Right ventricle myocardium inferior (tissue), 1 donor: ENCODE data around the gene IPPK. TPM values are rescaled to one million over a fixed set of nuclear protein-coding genes. Genes with fewer than 3 reads are reported as not detected.

ENCODE experiments used
- ATAC-seq: fragments of 200-7000 bp; cut with Tn5 transposase; one replicate; pipeline ENCODE4 v1.9.1; 2020; ENCODE audit warnings: mild to moderate bottlenecking, moderate library complexity
- DNase-seq: peaks from one replicate; pipeline ENCODE4 v3.0.0; 2021; ENCODE audit errors: missing footprints
- intact Hi-C: fragments of 100-400 bp; cut with DNase I; formaldehyde crosslinking; loops from one replicate; pipeline ENCODE4 v1.11.0; 2022
- total RNA-seq: library from RNA; stranded (reverse); fragmentation: NEBNext Ultra II Directional; extraction: Animal tissue kit (Norgen Biotek cat#: 25700); gene quantifications from one replicate; pipeline ENCODE4 v1.2.1, GENCODE V29; 2021
- donor health status: DM: no; HTN: yes; CAD: no; lungs with severe emphysema.

Gene IPPK
- total RNA-seq, 1 donor from 2014 or later = 5.9 TPM

GRCh38 chr9:92661127-92661526, 8.8 kb downstream of the IPPK start:
- no peak for ATAC-seq
- intact Hi-C loops = no loop called here
- DNase-seq = no peak

- no peak for ATAC-seq
- intact Hi-C loops = no loop called here
- no peak for DNase-seq
Observed at GRCh38 chr9:92660266-92660665, 9.7 kb downstream of the IPPK start.

- intact Hi-C loops = no loop called here
- DNase-seq (no peak), ATAC-seq (no peak)
Observed at GRCh38 chr9:92659601-92660000, 10.3 kb downstream of the IPPK start.

- intact Hi-C loops = no loop called here
- ATAC-seq (no peak), DNase-seq (no peak)
Observed at GRCh38 chr9:92658611-92659010, 11.3 kb downstream of the IPPK start.

DNA sequence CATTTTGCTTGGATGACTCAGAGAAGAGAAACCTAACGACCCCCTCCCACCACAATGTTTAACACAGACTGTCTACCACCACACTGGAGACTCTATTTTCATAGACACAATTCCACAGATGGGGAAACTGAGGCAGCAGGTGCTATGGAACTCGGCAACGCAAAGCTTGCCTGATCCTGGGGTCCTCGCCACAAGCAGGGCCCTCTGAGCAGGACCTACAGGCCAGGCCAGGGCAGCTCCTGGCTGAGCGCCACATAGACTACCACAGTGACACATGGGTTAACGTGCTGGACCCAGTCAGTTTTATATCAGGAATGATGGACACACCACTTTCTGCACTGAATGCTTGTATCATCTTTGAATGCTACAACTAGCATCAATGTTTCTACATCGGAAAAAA, 11.8 kb downstream of the IPPK start:
- intact Hi-C loops = no loop called here
- ATAC-seq = no peak
- no peak for DNase-seq

- DNase-seq (no peak), ATAC-seq (no peak)
- intact Hi-C loops = no loop called here
Observed at GRCh38 chr9:92657296-92658094, 12.4 kb downstream of the IPPK start.

DNA sequence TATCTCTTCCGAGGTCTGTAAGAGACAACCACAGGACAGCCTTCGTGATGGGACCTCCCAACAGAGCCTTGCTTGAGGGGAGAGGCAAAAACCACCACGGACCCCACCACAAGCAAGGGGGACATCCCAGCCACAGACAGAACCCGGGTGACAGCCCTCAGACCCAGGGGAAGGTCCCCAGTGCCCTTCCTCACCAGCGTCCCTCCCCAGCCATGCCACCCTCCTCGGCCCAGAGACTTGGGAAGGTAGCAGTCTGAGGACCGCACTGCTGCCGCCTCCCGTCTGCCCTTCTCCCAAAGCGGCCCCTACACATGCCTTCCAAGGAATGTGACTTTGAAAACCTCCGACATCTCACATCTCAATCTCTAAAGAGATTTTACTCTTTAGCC, 13.4 kb downstream of the IPPK start:
- ATAC-seq = no peak
- DNase-seq = no peak
- intact Hi-C loops = no loop called here

- no peak for DNase-seq
- intact Hi-C loops = no loop called here
- ATAC-seq = no peak
Observed at GRCh38 chr9:92655896-92656536, 13.9 kb downstream of the IPPK start.

GRCh38 chr9:92655366-92655765, 14.6 kb downstream of the IPPK start:
- no peak for ATAC-seq
- intact Hi-C loops = no loop called here
- DNase-seq = no peak

DNA sequence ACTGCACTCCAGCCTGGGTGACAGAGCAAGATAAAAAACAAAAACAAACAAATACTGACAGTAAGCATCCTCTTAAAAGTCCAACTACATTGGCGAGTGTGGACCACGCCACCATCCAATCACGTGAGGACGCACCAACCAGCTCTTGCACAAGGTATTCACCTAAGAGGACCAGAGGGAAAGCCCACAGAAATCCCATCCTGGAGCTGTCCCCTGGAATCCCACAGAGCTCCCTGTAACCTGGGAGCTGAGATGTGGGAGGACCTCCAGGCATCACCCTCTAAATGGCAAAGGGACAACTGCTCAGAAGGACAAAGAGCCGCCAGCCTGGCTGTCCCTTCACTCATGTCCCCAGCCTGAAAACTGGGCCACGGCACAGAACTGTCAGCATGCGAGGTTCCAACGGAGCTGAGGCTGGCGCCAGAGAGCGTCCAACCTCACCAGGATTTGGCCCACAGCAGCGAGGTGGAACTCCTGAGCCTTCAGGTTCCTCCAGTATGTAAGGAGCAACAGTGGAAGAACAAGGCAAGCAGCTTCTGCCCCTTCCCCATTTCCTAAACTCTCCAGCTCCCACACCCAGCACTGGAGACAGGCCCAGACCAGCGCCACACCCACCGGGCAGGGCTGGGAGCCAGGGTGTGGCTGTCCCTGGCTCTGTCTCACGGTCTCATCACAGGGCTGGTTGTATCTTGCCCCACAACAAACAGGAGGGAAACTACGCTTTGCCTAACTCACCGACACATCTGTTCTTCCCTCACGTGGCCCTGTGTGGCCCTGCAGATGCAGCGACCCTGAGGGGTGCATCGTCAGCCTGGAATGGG, 15.2 kb downstream of the IPPK start:
- ATAC-seq (no peak), DNase-seq (no peak)
- intact Hi-C loops = no loop called here

GRCh38 chr9:92652461-92652860, 17.5 kb downstream of the IPPK start:
- intact Hi-C loops = no loop called here
- no peak for ATAC-seq

DNA sequence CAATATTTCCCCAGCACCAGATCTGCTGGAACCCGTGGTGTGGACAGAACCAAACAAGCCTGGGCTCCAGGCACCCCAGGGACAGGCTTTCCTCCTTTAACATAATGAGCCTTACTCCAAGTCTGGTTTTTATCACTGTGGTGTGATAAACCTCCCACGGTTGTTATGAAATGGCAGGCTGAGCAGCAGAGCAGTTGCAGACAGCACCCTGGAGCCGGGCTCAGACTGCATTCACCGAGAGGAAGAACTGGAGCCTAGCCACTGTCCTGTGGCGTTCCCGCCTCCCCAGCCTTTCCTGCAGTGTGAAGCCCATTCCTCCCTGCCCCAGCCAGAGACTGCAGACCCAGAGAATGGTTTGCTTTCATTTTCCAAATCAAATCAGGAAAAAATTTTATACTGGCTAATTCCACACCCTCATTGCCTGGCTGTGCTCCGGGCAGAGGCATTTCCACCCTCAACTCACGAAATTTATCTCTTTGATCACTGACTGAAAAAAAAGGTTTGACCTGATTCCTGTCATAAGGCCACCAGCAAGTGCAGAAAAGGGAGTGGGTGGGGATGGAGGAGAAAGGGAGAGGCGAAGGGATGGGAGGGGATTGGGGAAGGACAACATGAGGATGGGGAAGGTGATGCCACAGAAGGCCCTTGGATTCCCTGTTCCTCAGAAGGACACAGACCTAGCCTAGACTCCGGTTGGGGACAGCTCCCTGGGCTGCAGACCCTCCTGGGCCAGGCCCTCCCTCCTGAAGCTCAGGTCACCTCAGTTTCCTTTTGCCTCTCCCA, 18.9 kb downstream of the IPPK start:
- peak; percentile 91 for ATAC-seq
- DNase-seq = peak; percentile 82
- intact Hi-C loops = no loop called here

More at GRCh38 chr9:92652461-92652860, 17.5 kb downstream of the IPPK start:
- DNase-seq = no peak

DNA sequence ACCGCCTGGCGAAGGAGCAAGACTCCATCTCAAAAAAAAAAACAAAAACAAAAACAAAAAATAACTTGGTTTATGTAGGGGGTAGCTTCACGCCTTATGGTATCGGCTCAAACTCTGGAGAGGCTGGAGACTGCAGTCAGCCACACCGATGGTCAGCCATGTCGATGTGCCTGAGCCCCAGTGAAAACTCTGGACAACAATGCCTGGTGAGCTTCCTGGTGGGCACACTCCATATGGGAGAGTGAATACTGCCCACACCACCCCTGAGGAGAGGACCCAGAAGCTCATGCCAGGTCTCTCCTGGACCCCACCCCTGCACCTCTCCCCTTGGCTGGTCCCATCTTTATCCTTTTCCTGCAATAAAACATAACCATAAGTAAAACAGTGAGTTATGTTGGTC, 19.6 kb downstream of the IPPK start:
- intact Hi-C loops = no loop called here
- DNase-seq (no peak), ATAC-seq (peak; percentile 0)

DNA sequence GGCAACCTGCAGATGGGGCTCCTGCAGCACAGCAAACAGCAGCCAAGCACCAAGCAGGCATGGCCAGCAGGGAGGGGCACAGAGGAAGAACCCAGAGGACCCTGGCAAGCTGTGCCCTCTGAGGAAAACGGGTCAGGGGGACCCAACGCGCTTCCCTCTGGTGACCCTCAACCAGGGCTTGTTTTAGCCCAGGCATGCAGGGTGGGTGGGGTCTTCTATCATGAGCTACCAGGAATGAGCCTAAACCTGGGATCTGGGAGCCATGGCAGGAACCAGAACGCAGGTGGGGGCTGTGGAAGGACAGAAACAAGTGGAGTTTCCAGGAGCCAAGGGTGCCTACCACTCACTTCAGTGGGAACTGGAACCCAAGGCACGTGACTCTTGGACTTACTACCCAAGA, 20.9 kb downstream of the IPPK start:
- no peak for ATAC-seq
- DNase-seq = no peak
- intact Hi-C loops = no loop called here

- DNase-seq (no peak), ATAC-seq (no peak)
- intact Hi-C loops = no loop called here
Observed at GRCh38 chr9:92648474-92648971, 21.4 kb downstream of the IPPK start.

GRCh38 chr9:92647671-92648473, 22.1 kb downstream of the IPPK start:
- ATAC-seq = no peak
- no peak for DNase-seq
- intact Hi-C loops = no loop called here

DNA sequence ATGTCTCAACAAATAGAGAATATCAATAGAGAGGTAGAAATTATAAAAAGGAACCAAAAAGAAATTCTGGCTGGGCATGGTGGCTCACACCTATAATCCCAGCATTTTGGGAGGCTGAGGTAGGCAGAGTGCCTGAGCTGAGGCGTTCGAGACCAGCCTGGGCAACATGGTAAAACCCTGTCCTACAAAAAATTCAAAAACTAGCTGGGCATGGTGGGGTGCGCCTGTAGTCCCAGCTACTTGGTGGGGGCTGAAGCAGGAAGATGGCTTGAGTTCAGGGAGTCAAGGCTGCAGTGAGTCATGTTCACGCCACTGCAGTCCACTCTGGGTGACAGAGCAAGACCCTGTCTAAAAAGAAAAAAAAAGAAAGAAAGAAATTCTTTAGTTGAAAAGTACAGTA, 24.9 kb downstream of the IPPK start:
- ATAC-seq (no peak), DNase-seq (no peak)
- intact Hi-C loops = no loop called here

GRCh38 chr9:92644278-92644677, 25.7 kb downstream of the IPPK start:
- no peak for DNase-seq
- intact Hi-C loops = no loop called here
- no peak for ATAC-seq
